NK-92 treated with Interleukin-12 subunit alpha and Interleukin-12 subunit beta, amount 100 ng/mL, for 24 hours (cell line): ENCODE results near the gene SLC13A1.
"Not testable (repeated sequence)": the region's sequence is repeated elsewhere in the genome, so short reads cannot be mapped to it uniquely, and the experiment has no call there.

Source experiments
- DNase-seq: peaks from one replicate; lab custom pipeline; 2025; lab: John Stamatoyannopoulos, UW

SLC13A1 gene

GRCh38 chr7:123199883-123200282, at the start of gene SLC13A1:
Gene SLC13A1 (minus strand): TSS chr7:123199969. CDS start chr7:123199946, 23 bp downstream.
- no peak for DNase-seq

GRCh38 chr7:123244768-123245167, 45.0 kb upstream of the SLC13A1 start:
- no peak for DNase-seq

- DNase-seq: no peak
Measured at GRCh38 chr7:123242467-123243092, 42.8 kb upstream of the SLC13A1 start.

- DNase-seq: no peak
Measured at GRCh38 chr7:123241809-123242208, 42.0 kb upstream of the SLC13A1 start.

GRCh38 chr7:123231021-123232000, 31.5 kb upstream of the SLC13A1 start:
- DNase-seq: no peak

- no peak for DNase-seq
Measured at GRCh38 chr7:123230603-123231002, 30.8 kb upstream of the SLC13A1 start.

GRCh38 chr7:123230147-123230546, 30.4 kb upstream of the SLC13A1 start:
- no peak for DNase-seq

GRCh38 chr7:123229426-123229825, 29.7 kb upstream of the SLC13A1 start:
- no peak for DNase-seq

- not testable (repeated sequence) for DNase-seq
Measured at GRCh38 chr7:123227666-123228065, 27.9 kb upstream of the SLC13A1 start.

GRCh38 chr7:123220396-123220795, 20.6 kb upstream of the SLC13A1 start:
- DNase-seq: no peak

GRCh38 chr7:123218866-123219265, 19.1 kb upstream of the SLC13A1 start:
- no peak for DNase-seq

- DNase-seq: no peak
Measured at GRCh38 chr7:123216825-123217224, 17.1 kb upstream of the SLC13A1 start.

GRCh38 chr7:123215350-123215749, 15.6 kb upstream of the SLC13A1 start:
- no peak for DNase-seq

GRCh38 chr7:123211545-123211944, 11.8 kb upstream of the SLC13A1 start:
- no peak for DNase-seq

GRCh38 chr7:123210986-123211385, 11.2 kb upstream of the SLC13A1 start:
- no peak for DNase-seq

- no peak for DNase-seq
Measured at GRCh38 chr7:123209786-123210185, 10.0 kb upstream of the SLC13A1 start.

- DNase-seq: no peak
Measured at GRCh38 chr7:123208793-123209192, 9.0 kb upstream of the SLC13A1 start.

- DNase-seq: no peak
Measured at GRCh38 chr7:123204206-123204835, 4.6 kb upstream of the SLC13A1 start.

GRCh38 chr7:123201901-123202300, 2.1 kb upstream of the SLC13A1 start:
- DNase-seq: no peak

GRCh38 chr7:123198668-123199652, 809 bp downstream of the SLC13A1 start:
- no peak for DNase-seq

GRCh38 chr7:123198111-123198510, 1.7 kb downstream of the SLC13A1 start:
- DNase-seq: no peak
